Endothelial cell of umbilical vein (primary cell): Measurements from ENCODE around the gene PTS. TPM values are rescaled to one million over a fixed set of nuclear protein-coding genes. Genes with fewer than 3 reads are reported as not detected.

Experiments
- BruUV-seq: library from RNA; stranded (reverse); fragments of 400-500 nt; replicated peaks from 2 replicates; lab custom pipeline; 2021; lab: Mats Ljungman, UMichigan
- CTCF ChIA-PET: fragments of 300-600, 350-600 bp; sonication (Branson Sonifier 250); formaldehyde crosslinking; loops from one replicate; lab custom pipeline; 2021; ENCODE audit warnings: antibody characterized with exemption, inconsistent platforms; lab: Charles Lee
- POLR2A ChIA-PET: fragments of 300-600, 350-600 bp; sonication (Branson Sonifier 250); formaldehyde crosslinking; loops from one replicate; lab custom pipeline; 2021; ENCODE audit warnings: antibody characterized with exemption, inconsistent platforms; lab: Charles Lee
- DNase-seq: peaks from one replicate; pipeline ENCODE4 v3.0.0-alpha.2; 2011; ENCODE audit warnings: low read depth, low spot score
- FAIRE-seq: peaks from 2 replicates; lab custom pipeline; 2011; peaks lifted over from hg19 to GRCh38; lab: Jason Lieb, UNC
- H2AFZ ChIP-seq: 2 replicates; pipeline ENCODE4 v1.6.0; 2012; ENCODE audit warnings: low read depth, low read length, control low read depth, inconsistent platforms
- H3K27ac ChIP-seq: 2 replicates; pipeline ENCODE4 v1.5.1; 2011; ENCODE audit warnings: low read depth, mild to moderate bottlenecking, control low read depth, low read length, moderate library complexity; ENCODE audit not compliant: insufficient read depth
- H3K27me3 ChIP-seq, 2 experiments: 2 replicates each; pipeline versions ENCODE4 v1.6.0 to v1.6.1; 2011; ENCODE audit warnings: low read length in 2 of 2, mixed read lengths in 1 of 2; ENCODE audit not compliant: control insufficient read depth in 2 of 2, insufficient read depth in 2 of 2
- H3K36me3 ChIP-seq, 2 experiments: 2 replicates in 1 of 2; 3 replicates in 1 of 2; pipeline ENCODE4 v1.5.1; 2011; ENCODE audit warnings: low read length in 2 of 2, mild to moderate bottlenecking in 1 of 2, moderate library complexity in 1 of 2; ENCODE audit not compliant: control insufficient read depth in 2 of 2, insufficient read depth in 2 of 2; ENCODE audit errors: extremely low read depth in 1 of 2
- H3K4me1 ChIP-seq: 3 replicates; pipeline ENCODE4 v1.5.1; 2011; ENCODE audit warnings: mild to moderate bottlenecking, low read length; ENCODE audit not compliant: control insufficient read depth, insufficient read depth; ENCODE audit errors: extremely low read depth
- H3K4me2 ChIP-seq: 2 replicates; pipeline ENCODE4 v1.6.1; 2011; ENCODE audit warnings: low read length, control low read depth, mixed read lengths; ENCODE audit not compliant: insufficient read depth
- H3K4me3 ChIP-seq, 3 experiments: fragments of 200-600 bp in 1 of 3; sonication (generic), shearing (Covaris generic) in 1 of 3; replicated peaks in 1 of 3; 2 replicates each; pipeline ENCODE4 v1.5.1; 2011 to 2016; ENCODE audit warnings: control low read depth in 3 of 3, low read length in 3 of 3, mild to moderate bottlenecking in 2 of 3, inconsistent platforms in 1 of 3, low read depth in 1 of 3, moderate library complexity in 1 of 3; ENCODE audit not compliant: insufficient read depth in 1 of 3
- H3K79me2 ChIP-seq: 2 replicates; pipeline ENCODE4 v1.6.0; 2012; ENCODE audit warnings: low read length, inconsistent platforms; ENCODE audit not compliant: control insufficient read depth, insufficient read depth
- H3K9ac ChIP-seq: replicated peaks from 2 replicates; pipeline ENCODE3; 2011; ENCODE audit warnings: low read length, control low read depth; ENCODE audit not compliant: insufficient read depth; ENCODE audit errors: extremely low read depth
- H3K9me1 ChIP-seq: replicated peaks from 3 replicates; pipeline ENCODE4 v1.6.0; 2011; ENCODE audit warnings: mild to moderate bottlenecking, low read length; ENCODE audit not compliant: control insufficient read depth, insufficient read depth; ENCODE audit errors: extremely low read depth
- H3K9me3 ChIP-seq: replicated peaks from 2 replicates; pipeline ENCODE4 v1.5.1; 2012; ENCODE audit warnings: low read length, inconsistent platforms; ENCODE audit not compliant: control insufficient read depth, insufficient read depth
- H4K20me1 ChIP-seq: replicated peaks from 2 replicates; pipeline ENCODE3; 2011; ENCODE audit warnings: mild to moderate bottlenecking, low read length; ENCODE audit not compliant: control insufficient read depth, insufficient read depth; ENCODE audit errors: extremely low read depth
- CTCF ChIP-seq, 2 donors: IDR thresholded peaks; 1 replicate in 1 of 2; 2 replicates in 1 of 2; pipeline ENCODE4 v1.5.1; 2011; ENCODE audit warnings: low read length in 2 of 2, mild to moderate bottlenecking in 2 of 2, moderate library complexity in 2 of 2, control low read depth in 1 of 2, inconsistent platforms in 1 of 2, low read depth in 1 of 2; ENCODE audit not compliant: insufficient read depth in 1 of 2; ENCODE audit errors: extremely low read depth in 1 of 2
- EZH2 ChIP-seq: IDR thresholded peaks from 2 replicates; pipeline ENCODE4 v1.6.1; 2012; ENCODE audit warnings: borderline replicate concordance, low read depth, mild to moderate bottlenecking, moderate library complexity, low read length, inconsistent platforms; ENCODE audit not compliant: severe bottlenecking
- FOS ChIP-seq: IDR thresholded peaks from 2 replicates; pipeline ENCODE4 v1.6.1; 2011; ENCODE audit warnings: mild to moderate bottlenecking, low read length, moderate library complexity, borderline replicate concordance; ENCODE audit not compliant: insufficient read depth
- GATA2 ChIP-seq: IDR thresholded peaks from 2 replicates; pipeline ENCODE4 v1.7.0; 2011; ENCODE audit warnings: low read depth, mild to moderate bottlenecking, moderate library complexity, mixed read lengths, low read length; ENCODE audit not compliant: insufficient read length, insufficient read depth
- MAX ChIP-seq: IDR thresholded peaks from 2 replicates; pipeline ENCODE4 v1.6.1; 2011; ENCODE audit not compliant: insufficient read depth, insufficient read length
- MYC ChIP-seq: IDR thresholded peaks from one replicate; pipeline ENCODE4 v1.6.1; 2011; ENCODE audit warnings: mild to moderate bottlenecking, low read depth, low read length
- POLR2A ChIP-seq: IDR thresholded peaks from 2 replicates; pipeline ENCODE4 v1.6.1; 2012; ENCODE audit warnings: low read depth, mild to moderate bottlenecking, control low read depth, low read length
- POLR2AphosphoS5 ChIP-seq: IDR thresholded peaks from 2 replicates; pipeline ENCODE4 v1.6.1; 2012; ENCODE audit warnings: low read depth, mild to moderate bottlenecking, control low read depth, low read length, moderate library complexity; ENCODE audit not compliant: insufficient read depth
- dilution Hi-C: fragments of 300-500 bp; cut with MboI; formaldehyde crosslinking; loops from one replicate; pipeline ENCODE4 v1.15.0; 2019; ENCODE audit warnings: low sequenced_read_pairs; ENCODE audit not compliant: extremely low pct_ligation_motif_present
- intact Hi-C: fragments of 100-400 bp; cut with micrococcal nuclease; formaldehyde crosslinking; loops from one replicate; pipeline ENCODE4 v1.10.0; 2022
- polyA plus RNA-seq, 4 experiments: library from polyadenylated mRNA; depleted of rRNA in 3 of 4; stranded (reverse) in 3 of 4; unstranded in 1 of 4; fragments of >200 nt; gene quantifications; 2 replicates each; pipeline versions ENCODE4 v1.2.1 to v1.2.3, GENCODE V29; 2011 to 2012; ENCODE audit warnings: missing spikeins in 1 of 4
- total RNA-seq: library from RNA; stranded (reverse); gene quantifications from 2 replicates; pipeline ENCODE4 v1.2.3, GENCODE V29; 2021

The PTS gene
- total and polyA plus RNA-seq, 2 donors (not counting 3 experiments of a cell fraction or from before 2014, with no cell fraction given) = 29.1 to 45.7 TPM

GRCh38 chr11:112225753-112226061 is 521 bp upstream of the PTS start:
- ChIA-PET POLR2A (no interaction called here), CTCF (interaction anchor here (3.2 kb wide), 1 partner anchor 54 kb away, joined by 34 read pairs; no protein-coding TSS in a partner anchor)
- Histone ChIP-seq H3K4me3 (peak overlapping the region; percentile 30 to 77 (median 73)), H3K4me1 (peaks cover 20% of the 10 kb centered on the region), H3K9me1 (no peaks in the 10 kb centered on the region), H3K9ac (peak overlapping the region; percentile 79), H3K36me3 (peaks cover 4 to 5% of the 10 kb centered on the region in 2 experiments), H4K20me1 (no peaks in the 10 kb centered on the region), H3K27ac (peak overlapping the region; percentile 96), H3K4me2 (peak overlapping the region; percentile 62), H3K79me2 (peaks cover 22% of the 10 kb centered on the region), H3K9me3 (no peaks in the 10 kb centered on the region), H3K27me3 (no peaks in the 10 kb centered on the region), H2AFZ (peak overlapping the region; percentile 88)
- FAIRE-seq (no peak), DNase-seq (no peak)
- no TSS peak for BruUV-seq
- intact Hi-C loops (loop anchor here (1.0 to 2.0 kb wide), 3 partner anchors 30 to 347 kb away; partner anchors contain the start of genes CFAP68 and FDXACB1), dilution Hi-C loops (no loop called here)
- TF ChIP-seq POLR2AphosphoS5 (no peak), POLR2A (no peak)

GRCh38 chr11:112226831-112227401 is 688 bp downstream of the PTS start:
- FAIRE-seq (no peak), DNase-seq (no peak)
- Histone ChIP-seq H4K20me1 (no peaks in the 10 kb centered on the region), H3K36me3 (peaks cover 7 to 10% of the 10 kb centered on the region in 2 experiments), H3K9me1 (no peaks in the 10 kb centered on the region), H2AFZ (peak overlapping the region; percentile 22), H3K27me3 (no peaks in the 10 kb centered on the region), H3K9me3 (no peaks in the 10 kb centered on the region), H3K4me3 (peak overlapping the region; percentile 16 to 77 (median 73)), H3K4me1 (peaks cover 10% of the 10 kb centered on the region), H3K79me2 (peaks cover 22% of the 10 kb centered on the region), H3K4me2 (peak overlapping the region; percentile 84), H3K9ac (peak overlapping the region; percentile 79), H3K27ac (peak overlapping the region; percentile 96)
- TF ChIP-seq FOS (no peak), GATA2 (no peak), CTCF (IDR thresholded peaks at IDR 0.05; ENCODE audit: extremely low read depth in 1 of 2, insufficient read depth in 1 of 2, low read depth in 1 of 2, low read length in 2 of 2) (no peak), MYC (no peak), EZH2 (no peak), MAX (no peak)
- dilution Hi-C loops (no loop called here), intact Hi-C loops (loop anchor here (1.0 to 2.0 kb wide), 3 partner anchors 28 to 348 kb away; partner anchors contain the start of genes CFAP68 and FDXACB1)
- CTCF ChIA-PET = interaction anchor here (0.6 to 3.2 kb wide), 2 partner anchors 53 to 1130 kb away, joined by 3 to 34 read pairs; no protein-coding TSS in a partner anchor
- POLR2A ChIA-PET = no interaction called here
- TSS peak; percentile 44 for BruUV-seq
